Keratinocyte (primary cell): ENCODE measurements around the gene INPP5K.

ENCODE experiments used
- CTCF ChIP-seq, 3 experiments: IDR thresholded peaks in 1 of 3; conservative IDR thresholded peaks in 1 of 3; optimal IDR thresholded peaks in 1 of 3; 2 replicates in 2 of 3; 3 replicates in 1 of 3; pipeline versions ENCODE3 to v1.5.1; 2011; ENCODE audit warnings: low read length in 3 of 3, mild to moderate bottlenecking in 3 of 3, moderate library complexity in 2 of 3, control low read depth in 1 of 3, inconsistent platforms in 1 of 3; ENCODE audit not compliant: insufficient read depth in 2 of 3; ENCODE audit errors: extremely low read depth in 1 of 3
- EZH2 ChIP-seq: IDR thresholded peaks from one replicate; pipeline ENCODE4 v1.6.1; 2012; ENCODE audit warnings: inconsistent platforms, mild to moderate bottlenecking, low read length, moderate library complexity

DNA sequence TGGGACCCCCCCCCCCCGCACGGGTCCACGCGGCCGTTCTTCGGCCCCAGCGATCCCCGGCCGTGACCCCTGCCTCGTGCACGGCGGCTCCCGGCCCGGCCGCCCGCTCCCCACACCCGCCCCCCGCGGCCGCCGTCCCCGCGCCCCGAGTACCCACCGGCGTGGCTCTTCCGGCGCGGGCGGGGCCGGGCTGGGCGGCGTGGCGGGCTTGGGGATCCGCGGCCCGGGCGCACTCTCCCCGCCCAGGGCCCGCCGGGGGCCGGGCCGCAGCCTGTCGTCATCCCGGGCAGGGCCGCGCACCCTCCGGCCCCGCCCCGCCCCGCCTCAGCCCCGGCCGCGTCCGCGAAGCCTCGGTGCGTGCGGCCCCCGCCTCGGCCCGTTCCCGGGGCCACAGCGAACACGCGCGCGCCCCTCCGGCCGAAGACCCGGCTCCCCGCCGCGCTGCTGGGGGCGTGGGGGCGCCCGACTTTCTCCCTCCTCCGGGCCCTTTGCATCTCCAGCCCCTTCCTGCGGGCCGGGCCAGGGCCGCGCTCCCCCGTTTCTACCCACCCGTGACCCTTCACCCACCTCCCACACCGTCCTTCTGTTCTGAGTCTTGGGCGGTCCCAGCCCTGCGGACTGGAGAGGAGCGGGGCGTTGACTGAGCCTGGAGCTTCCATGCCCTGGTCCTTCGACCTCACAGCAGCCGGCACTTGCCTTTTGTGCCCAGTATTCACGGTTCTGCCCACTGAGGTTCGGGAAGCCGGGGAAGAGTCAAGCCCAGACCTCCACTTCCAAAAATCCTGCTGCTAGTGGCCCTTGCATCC is 24.8 kb downstream of the INPP5K start:
- TF ChIP-seq EZH2 (no peak), CTCF (optimal IDR thresholded peaks at IDR 0.05 in 1 of 3, IDR thresholded peaks at IDR 0.05 in 1 of 3, conservative IDR thresholded peaks at IDR 0.05 in 1 of 3; ENCODE audit: extremely low read depth in 1 of 3, insufficient read depth in 2 of 3, low read length in 3 of 3) (no peak)
